Measurements from ENCODE around the gene CCNT1. TPM values are rescaled to one million over a fixed set of nuclear protein-coding genes. Genes with fewer than 3 reads are reported as not detected.
"Not testable (repeated sequence)": the region's sequence is repeated elsewhere in the genome, so short reads cannot be mapped to it uniquely, and the experiment has no call there.

The CCNT1 gene
- total RNA-seq, 2 experiments from 2014 or later: 150 TPM

DNA sequence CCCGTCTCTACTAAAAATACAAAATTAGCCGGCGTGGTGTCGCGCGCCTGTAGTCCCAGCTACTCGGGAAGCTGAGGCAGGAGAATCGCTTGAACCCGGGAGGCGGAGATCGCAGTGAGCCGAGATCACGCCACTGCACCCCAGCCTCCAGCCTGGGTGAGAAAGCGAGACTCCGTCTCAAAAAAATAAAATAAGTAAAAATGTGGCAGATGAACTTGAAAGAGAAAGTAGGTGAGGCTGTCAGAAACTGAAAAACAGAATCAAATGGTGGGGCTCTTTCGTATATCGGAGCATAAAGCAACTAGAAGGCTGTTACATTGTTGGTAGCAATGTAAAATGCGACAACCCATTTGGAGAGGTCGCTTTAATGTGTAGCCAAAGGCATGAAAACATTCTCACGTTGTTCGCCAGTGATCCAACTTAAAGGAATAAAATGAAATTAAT, 767 bp upstream of the CCNT1 start:
- Mint-ChIP-seq H3K27me3 (no peaks in the 10 kb centered on the region), H3K27ac (peak overlapping the region; percentile 91), H3K4me3 (peak overlapping the region; percentile 88), H3K4me1 (ENCODE audit: low read depth) (peaks cover 41% of the 10 kb centered on the region), H3K9me3 (peaks cover 9% of the 10 kb centered on the region), H3K36me3 (ENCODE audit: low read depth) (peaks cover 44% of the 10 kb centered on the region)
- intact Hi-C loops (cut with DNase I, micrococcal nuclease): loop anchor here (2.0 to 5.0 kb wide), 2 partner anchors 414 to 1310 kb away; partner anchors contain the start of genes RACGAP1 (in 1 of the 2) and TUBA1B (in 1 of the 2)
- Histone ChIP-seq H3K9me3 (ENCODE audit: control insufficient read depth in 1 of 2, insufficient read depth in 1 of 2, low read length in 2 of 2) (peaks cover 7 to 8% of the 10 kb centered on the region in 2 experiments), H3K4me1 (ENCODE audit: insufficient read depth, low read length) (peaks cover 37% of the 10 kb centered on the region), H3K27me3 (ENCODE audit: control insufficient read depth in 1 of 2, insufficient read depth in 2 of 2, low read length in 2 of 2) (no peaks in the 10 kb centered on the region), H3K4me3 (ENCODE audit: low read length) (peak overlapping the region; percentile 84), H3K27ac (ENCODE audit: low read depth in 1 of 2, low read length in 2 of 2) (peak overlapping the region; percentile 97 to 99), H3K36me3 (ENCODE audit: insufficient read depth, low read length) (peaks cover 26% of the 10 kb centered on the region)
- ChIA-PET POLR2A (interaction anchor here (0.9 to 3.6 kb wide), 3 partner anchors 35 to 135 kb away, joined by 3 to 30 read pairs (median 6); partner anchors contain the start of genes DDX23 and KANSL2), CTCF (interaction anchor here (1.1 kb wide), 1 partner anchor 518 kb away, joined by 4 read pairs; no protein-coding TSS in a partner anchor)
- ATAC-seq (ENCODE audit: poor library complexity) (no peak), DNase-seq (peak in 4 of 14 experiments; percentile 6 to 54 (median 36))
- TF ChIP-seq CTCF (IDR thresholded peaks at IDR 0.05): no peak

DNA sequence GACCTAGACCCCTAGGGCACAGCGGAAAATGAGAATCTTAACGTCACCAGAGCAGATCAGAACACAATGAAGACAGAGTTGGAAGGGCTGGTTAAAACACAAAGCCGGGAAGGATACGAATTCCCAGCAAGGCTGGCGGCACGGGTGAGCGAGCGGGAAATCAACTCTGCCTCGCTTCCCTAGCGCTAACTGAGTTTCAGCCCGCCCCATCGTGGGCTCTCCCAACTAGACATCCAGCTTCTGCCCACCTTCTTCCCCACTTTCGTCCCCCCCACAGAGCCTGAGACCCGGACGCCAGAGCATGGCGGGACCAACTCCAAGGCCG, 377 bp downstream of the CCNT1 start:
- peak overlapping the region; percentile 84 for H3K4me3 ChIP-seq (ENCODE audit: low read length)
- Mint-ChIP-seq H3K36me3 (ENCODE audit: low read depth) (peaks cover 55% of the 10 kb centered on the region), H3K4me1 (ENCODE audit: low read depth) (peaks cover 46% of the 10 kb centered on the region), H3K27ac (peak overlapping the region; percentile 91), H3K27me3 (no peaks in the 10 kb centered on the region), H3K9me3 (peaks cover 7% of the 10 kb centered on the region), H3K4me3 (peak overlapping the region; percentile 88)
- H3K4me1 ChIP-seq (ENCODE audit: insufficient read depth, low read length): peaks cover 37% of the 10 kb centered on the region
- no peak for DNase-seq
- CTCF ChIA-PET: no interaction called here
- H3K9me3 ChIP-seq (ENCODE audit: control insufficient read depth in 1 of 2, insufficient read depth in 1 of 2, low read length in 2 of 2): peaks cover 7 to 8% of the 10 kb centered on the region in 2 experiments
- intact Hi-C loops (cut with DNase I, micrococcal nuclease): loop anchor here (1.0 to 5.0 kb wide), 3 partner anchors 34 to 1311 kb away; partner anchors contain the start of genes KANSL2 (in 2 of the 2), RACGAP1 (in 1 of the 2) and TUBA1B (in 1 of the 2)
- H3K27me3 ChIP-seq (ENCODE audit: control insufficient read depth in 1 of 2, insufficient read depth in 2 of 2, low read length in 2 of 2): no peaks in the 10 kb centered on the region
- ATAC-seq (ENCODE audit: poor library complexity): peak; percentile 16
- peaks cover 30% of the 10 kb centered on the region for H3K36me3 ChIP-seq (ENCODE audit: insufficient read depth, low read length)
- no peak for TF ChIP-seq CTCF (IDR thresholded peaks at IDR 0.05)
- peak overlapping the region; percentile 97 to 99 for H3K27ac ChIP-seq (ENCODE audit: low read depth in 1 of 2, low read length in 2 of 2)
- POLR2A ChIA-PET: interaction anchor here (0.9 to 3.6 kb wide), 8 partner anchors 20 to 517 kb away, joined by 3 to 30 read pairs (median 3); partner anchors contain the start of genes DDX23 and KANSL2

DNA sequence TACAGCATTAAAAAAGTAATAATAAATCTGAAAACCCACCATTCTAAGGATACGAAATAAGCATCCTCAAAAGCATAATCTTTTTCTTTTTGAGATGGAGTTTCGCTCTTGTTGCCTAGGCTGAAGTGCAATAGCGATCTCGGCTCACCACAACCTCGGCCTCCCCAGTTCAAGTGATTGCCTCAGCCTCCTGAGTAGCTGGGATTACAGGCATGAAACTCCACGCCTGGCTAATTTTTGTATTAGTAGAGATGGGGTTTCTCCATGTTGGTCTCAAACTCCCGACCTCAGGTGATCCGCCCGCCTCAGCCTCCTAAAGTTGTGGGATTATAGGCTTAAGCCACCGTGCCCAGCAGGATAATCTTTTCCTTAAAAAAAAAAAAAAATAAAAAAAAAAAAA, 4.3 kb downstream of the CCNT1 start:
- Histone ChIP-seq H3K27me3 (ENCODE audit: control insufficient read depth in 1 of 2, insufficient read depth in 2 of 2, low read length in 2 of 2) (no peaks in the 10 kb centered on the region), H3K4me1 (ENCODE audit: insufficient read depth, low read length) (peaks cover 49% of the 10 kb centered on the region), H3K9me3 (ENCODE audit: control insufficient read depth in 1 of 2, insufficient read depth in 1 of 2, low read length in 2 of 2) (no peaks in the 10 kb centered on the region), H3K27ac (ENCODE audit: low read depth in 1 of 2, low read length in 2 of 2) (no peak overlapping the region), H3K36me3 (ENCODE audit: insufficient read depth, low read length) (peaks cover 67% of the 10 kb centered on the region), H3K4me3 (ENCODE audit: low read length) (no peak overlapping the region)
- intact Hi-C loops (cut with DNase I, micrococcal nuclease): no loop called here
- H3K4me3 Mint-ChIP-seq: no peak overlapping the region
- peaks cover 63% of the 10 kb centered on the region for H3K4me1 Mint-ChIP-seq (ENCODE audit: low read depth)
- DNase-seq (no peak), ATAC-seq (ENCODE audit: poor library complexity) (no peak)
- H3K27me3 Mint-ChIP-seq: no peaks in the 10 kb centered on the region
- CTCF ChIA-PET: no interaction called here
- POLR2A ChIA-PET: interaction anchor here (0.8 kb wide), 1 partner anchor 12 kb away, joined by 3 read pairs; no protein-coding TSS in a partner anchor
- TF ChIP-seq CTCF (IDR thresholded peaks at IDR 0.05): no peak
- H3K27ac Mint-ChIP-seq: no peak overlapping the region
- H3K9me3 Mint-ChIP-seq: no peaks in the 10 kb centered on the region
- peaks cover 82% of the 10 kb centered on the region for H3K36me3 Mint-ChIP-seq (ENCODE audit: low read depth)

DNA sequence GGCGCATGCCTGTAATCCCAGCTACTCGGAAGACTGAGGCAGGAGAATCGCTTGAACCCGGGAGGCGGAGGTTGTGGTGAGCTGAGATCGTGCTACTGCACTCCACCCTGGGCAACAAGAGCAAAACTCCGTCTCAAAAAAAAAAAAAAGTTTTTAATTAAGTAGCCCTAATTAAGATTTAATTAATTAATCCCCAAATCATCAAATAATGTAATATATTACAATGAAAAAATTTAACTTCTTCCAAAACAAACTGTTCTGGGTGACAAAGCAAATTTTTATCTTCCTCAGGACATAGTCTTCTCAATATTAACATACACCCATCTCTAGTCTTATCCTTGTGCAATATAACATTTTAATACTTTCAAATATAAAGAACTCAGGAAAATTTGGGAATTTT, 17.7 kb downstream of the CCNT1 start:
- Mint-ChIP-seq H3K4me1 (ENCODE audit: low read depth) (peaks cover 22% of the 10 kb centered on the region), H3K36me3 (ENCODE audit: low read depth) (peaks cover 88% of the 10 kb centered on the region)
- H3K4me3 Mint-ChIP-seq; H3K27ac Mint-ChIP-seq; H3K4me3 ChIP-seq (ENCODE audit: low read length); H3K4me1 ChIP-seq (ENCODE audit: insufficient read depth, low read length); H3K9me3 Mint-ChIP-seq; H3K27me3 Mint-ChIP-seq; intact Hi-C loops (cut with DNase I, micrococcal nuclease); H3K27ac ChIP-seq (ENCODE audit: low read depth in 1 of 2, low read length in 2 of 2); DNase-seq; H3K9me3 ChIP-seq (ENCODE audit: control insufficient read depth in 1 of 2, insufficient read depth in 1 of 2, low read length in 2 of 2); CTCF ChIA-PET; H3K27me3 ChIP-seq (ENCODE audit: control insufficient read depth in 1 of 2, insufficient read depth in 2 of 2, low read length in 2 of 2); ATAC-seq (ENCODE audit: poor library complexity): not testable (repeated sequence)
- H3K36me3 ChIP-seq (ENCODE audit: insufficient read depth, low read length): peaks cover 74% of the 10 kb centered on the region
- POLR2A ChIA-PET: interaction anchor here (0.7 kb wide), 1 partner anchor 380 kb away, joined by 3 read pairs; no protein-coding TSS in a partner anchor

All from CD4-positive, alpha-beta T cell (primary cell).